Calu3 (cell line): ENCODE measurements around the gene TLX1. TPM values are rescaled to one million over a fixed set of nuclear protein-coding genes. Genes with fewer than 3 reads are reported as not detected.

ENCODE experiments used
- BruUV-seq: library from RNA; stranded (reverse); fragments of 400-500 nt; replicated peaks from 2 replicates; lab custom pipeline; 2021; lab: Mats Ljungman, UMichigan
- CTCF ChIA-PET: fragments of 300-600 bp; sonication (Branson Sonifier 250); formaldehyde crosslinking; loops from one replicate; lab custom pipeline; 2022; ENCODE audit warnings: antibody characterized with exemption; lab: Charles Lee
- DNase-seq: peaks from one replicate; pipeline ENCODE4 v3.0.0; 2022
- H3K27ac Mint-ChIP-seq: one replicate; pipeline ENCODE4 v1.8.0; 2022; ENCODE audit warnings: mixed read lengths; ENCODE audit not compliant: unreplicated experiment
- H3K27me3 Mint-ChIP-seq: one replicate; pipeline ENCODE4 v1.8.0; 2022; ENCODE audit warnings: mixed read lengths; ENCODE audit not compliant: unreplicated experiment
- H3K36me3 Mint-ChIP-seq: one replicate; pipeline ENCODE4 v1.8.0; 2022; ENCODE audit warnings: mild to moderate bottlenecking, moderate library complexity, mixed read lengths; ENCODE audit not compliant: insufficient read depth, unreplicated experiment
- H3K4me1 Mint-ChIP-seq: one replicate; pipeline ENCODE4 v1.8.0; 2022; ENCODE audit warnings: mild to moderate bottlenecking, low read depth, mixed read lengths; ENCODE audit not compliant: unreplicated experiment
- H3K4me3 Mint-ChIP-seq: one replicate; pipeline ENCODE4 v1.8.0; 2022; ENCODE audit warnings: mild to moderate bottlenecking, low read depth, moderate library complexity, mixed read lengths; ENCODE audit not compliant: unreplicated experiment
- H3K9me3 Mint-ChIP-seq: one replicate; pipeline ENCODE4 v1.8.0; 2022; ENCODE audit warnings: low read depth, mixed read lengths; ENCODE audit not compliant: unreplicated experiment
- CTCF ChIP-seq: fragments of 200-600 bp; IDR thresholded peaks from one replicate; pipeline ENCODE4 v1.8.0; 2022; ENCODE audit warnings: antibody characterized with exemption; ENCODE audit not compliant: unreplicated experiment
- intact Hi-C: fragments of 100-400 bp; cut with micrococcal nuclease; formaldehyde crosslinking; loops from one replicate; pipeline ENCODE4 v1.10.0; 2022; ENCODE audit not compliant: unreplicated experiment
- total RNA-seq: library from RNA; stranded (reverse); gene quantifications from 2 replicates; pipeline ENCODE4 v1.2.3, GENCODE V29; 2022

Gene TLX1
- total RNA-seq, 1 experiment from 2014 or later: not detected

- no peak overlapping the region for H3K27ac Mint-ChIP-seq
- CTCF ChIA-PET: interaction anchor here (0.5 to 2.2 kb wide), 19 partner anchors 10 to 417 kb away, joined by 3 to 116 read pairs (median 5); no protein-coding TSS in a partner anchor
- H3K36me3 Mint-ChIP-seq: no peaks in the 10 kb centered on the region
Measured at GRCh38 chr10:101141616-101142532, 10.8 kb downstream of the TLX1 start.

GRCh38 chr10:101142533-101143344 is 11.6 kb downstream of the TLX1 start:
- TF ChIP-seq CTCF: no peak
- Mint-ChIP-seq H3K27me3 (peaks cover 62% of the 10 kb centered on the region), H3K4me1 (peaks cover 7% of the 10 kb centered on the region), H3K36me3 (no peaks in the 10 kb centered on the region), H3K4me3 (no peak overlapping the region), H3K9me3 (no peaks in the 10 kb centered on the region), H3K27ac (no peak overlapping the region)
- no TSS peak for BruUV-seq
- no peak for DNase-seq
- CTCF ChIA-PET: interaction anchor here (0.6 to 2.2 kb wide), 18 partner anchors 10 to 124 kb away, joined by 3 to 116 read pairs (median 6); no protein-coding TSS in a partner anchor
- intact Hi-C loops: loop anchor here (1.0 kb wide), 1 partner anchor 47 kb away; no protein-coding TSS in a partner anchor

More at GRCh38 chr10:101141616-101142532, 10.8 kb downstream of the TLX1 start:
- Mint-ChIP-seq H3K4me3 (no peak overlapping the region), H3K4me1 (peaks cover 11% of the 10 kb centered on the region), H3K9me3 (no peaks in the 10 kb centered on the region), H3K27me3 (peaks cover 60% of the 10 kb centered on the region)
- peak; percentile 72 for TF ChIP-seq CTCF
- no TSS peak for BruUV-seq
- peak; percentile 83 for DNase-seq
- intact Hi-C loops: loop anchor here (1.0 kb wide), 1 partner anchor 47 kb away; no protein-coding TSS in a partner anchor

- H3K9me3 Mint-ChIP-seq: no peaks in the 10 kb centered on the region
- H3K27me3 Mint-ChIP-seq: peaks cover 62% of the 10 kb centered on the region
- CTCF ChIA-PET: interaction anchor here (0.7 to 0.8 kb wide), 2 partner anchors 47 to 48 kb away, joined by 3 to 4 read pairs; no protein-coding TSS in a partner anchor
- no peak overlapping the region for H3K4me3 Mint-ChIP-seq
- no peak for TF ChIP-seq CTCF
- peaks cover 1% of the 10 kb centered on the region for H3K4me1 Mint-ChIP-seq
- intact Hi-C loops: no loop called here
- no peak overlapping the region for H3K27ac Mint-ChIP-seq
- no peaks in the 10 kb centered on the region for H3K36me3 Mint-ChIP-seq
- no TSS peak for BruUV-seq
- DNase-seq: no peak
Measured at GRCh38 chr10:101143345-101143630, 12.2 kb downstream of the TLX1 start.

GRCh38 chr10:101144053-101144452 is 13.0 kb downstream of the TLX1 start:
- Mint-ChIP-seq H3K27me3 (peaks cover 62% of the 10 kb centered on the region), H3K9me3 (no peaks in the 10 kb centered on the region), H3K4me1 (no peaks in the 10 kb centered on the region), H3K27ac (no peak overlapping the region), H3K36me3 (no peaks in the 10 kb centered on the region), H3K4me3 (no peak overlapping the region)
- no TSS peak for BruUV-seq
- TF ChIP-seq CTCF: no peak
- no peak for DNase-seq
- intact Hi-C loops: no loop called here
- CTCF ChIA-PET: interaction anchor here (0.8 kb wide), 1 partner anchor 48 kb away, joined by 4 read pairs; no protein-coding TSS in a partner anchor
